ENCODE results near the gene ADPGK. TPM values are rescaled to one million over a fixed set of nuclear protein-coding genes. Genes with fewer than 3 reads are reported as not detected.

Gene ADPGK
- total RNA-seq, 1 donor from 2014 or later, result 33.9 TPM

DNA sequence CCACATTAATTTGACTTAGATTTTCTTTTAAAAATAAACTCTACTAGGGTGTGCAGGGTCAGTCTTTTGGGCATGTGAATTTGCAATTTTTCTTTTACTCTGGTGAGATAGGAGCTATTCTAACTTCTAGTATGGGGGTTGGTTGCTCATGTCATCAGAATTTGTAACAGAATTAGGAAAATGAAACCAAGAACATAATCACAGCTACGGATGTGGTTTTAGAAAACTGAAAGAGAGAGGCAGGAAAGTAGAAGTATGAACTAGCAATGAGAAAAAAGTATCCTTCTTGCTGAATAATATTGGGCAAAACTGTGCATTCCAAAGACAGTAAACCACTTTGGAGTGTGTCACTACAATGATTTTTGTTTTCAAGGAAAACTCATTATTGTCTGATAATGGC, 43.3 kb downstream of the ADPGK start:
- no peak overlapping the region for H3K4me3 ChIP-seq (ENCODE audit: low read depth, low read length)

DNA sequence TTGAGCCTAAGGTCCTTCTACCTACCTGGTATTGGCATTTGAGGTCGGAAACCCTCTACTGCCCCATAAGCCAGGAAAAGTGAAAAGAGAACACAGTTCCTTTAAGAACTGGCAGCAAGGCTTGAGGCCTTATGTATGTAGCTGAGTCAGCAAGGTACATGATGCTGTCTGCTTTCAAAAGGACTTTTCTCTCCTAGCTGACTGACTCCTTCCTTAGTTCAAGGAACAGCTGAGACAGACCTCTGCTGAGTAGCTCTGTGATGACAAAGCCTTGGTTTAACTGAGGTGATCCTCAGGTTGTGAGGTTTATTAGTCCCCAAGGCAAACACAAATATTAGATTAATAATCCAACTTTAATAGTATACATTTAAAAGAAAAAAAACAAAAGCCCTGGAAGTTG, 45.8 kb downstream of the ADPGK start:
- DNase-seq (ENCODE audit: low read depth), result no peak
- no peaks in the 10 kb centered on the region for H3K36me3 ChIP-seq (ENCODE audit: control insufficient read depth, insufficient read depth, low read length)
- no peak for TF ChIP-seq CTCF (IDR thresholded peaks at IDR 0.05; ENCODE audit: insufficient read depth, low read length, poor library complexity, severe bottlenecking)
- no peaks in the 10 kb centered on the region for H3K27me3 ChIP-seq (ENCODE audit: control insufficient read depth, insufficient read depth, low read length)
- H3K4me3 ChIP-seq (ENCODE audit: low read depth, low read length), result no peak overlapping the region

More for the DNA sequence above, 43.3 kb downstream of the ADPGK start:
- H3K36me3 ChIP-seq (ENCODE audit: control insufficient read depth, insufficient read depth, low read length), result no peaks in the 10 kb centered on the region
- DNase-seq (ENCODE audit: low read depth), result no peak
- no peaks in the 10 kb centered on the region for H3K27me3 ChIP-seq (ENCODE audit: control insufficient read depth, insufficient read depth, low read length)
- TF ChIP-seq CTCF (IDR thresholded peaks at IDR 0.05; ENCODE audit: insufficient read depth, low read length, poor library complexity, severe bottlenecking), result no peak

DNA sequence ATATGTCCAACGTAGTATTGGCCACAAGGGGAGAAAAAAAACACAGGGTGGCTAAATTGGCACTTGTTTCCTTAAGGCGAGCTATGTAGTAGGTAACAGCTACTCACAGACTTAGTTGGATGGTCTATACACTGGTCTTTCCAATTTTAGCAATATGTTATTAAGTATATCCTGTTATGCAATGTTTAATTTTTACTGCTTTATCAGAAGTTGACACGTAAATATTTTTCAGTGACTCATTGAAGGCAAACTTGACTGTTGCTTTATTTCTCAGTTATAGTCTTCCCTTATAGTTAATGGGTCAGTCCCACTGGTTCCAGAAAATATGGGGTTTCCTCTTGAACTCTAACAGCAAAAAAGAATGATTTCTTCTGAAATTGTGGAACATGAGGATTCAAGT, 46.5 kb downstream of the ADPGK start:
- TF ChIP-seq CTCF (IDR thresholded peaks at IDR 0.05; ENCODE audit: insufficient read depth, low read length, poor library complexity, severe bottlenecking), result no peak
- Histone ChIP-seq H3K4me3 (ENCODE audit: low read depth, low read length) (no peak overlapping the region), H3K36me3 (ENCODE audit: control insufficient read depth, insufficient read depth, low read length) (no peaks in the 10 kb centered on the region), H3K27me3 (ENCODE audit: control insufficient read depth, insufficient read depth, low read length) (no peaks in the 10 kb centered on the region)
- DNase-seq (ENCODE audit: low read depth), result no peak

DNA sequence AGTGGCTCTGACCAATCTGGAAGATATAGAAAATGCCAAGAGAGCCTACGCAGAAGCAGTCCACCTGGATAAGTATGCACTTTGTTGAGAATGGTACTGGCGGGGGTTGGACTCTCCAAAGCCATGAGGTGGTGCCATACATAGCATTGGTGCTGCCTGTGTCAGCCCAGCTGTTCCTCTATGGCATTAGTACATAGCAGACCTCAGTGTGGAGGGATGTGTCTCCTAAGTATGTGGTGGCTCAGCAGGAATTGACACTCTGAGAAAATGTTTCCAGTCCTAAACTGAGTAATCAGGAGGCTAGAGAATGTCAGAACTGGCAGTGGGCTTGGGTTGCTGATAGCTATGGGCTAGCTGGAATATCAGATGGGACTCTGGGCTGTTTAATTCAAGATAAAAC, 48.4 kb downstream of the ADPGK start:
- no peaks in the 10 kb centered on the region for H3K36me3 ChIP-seq (ENCODE audit: control insufficient read depth, insufficient read depth, low read length)
- no peak for TF ChIP-seq CTCF (IDR thresholded peaks at IDR 0.05; ENCODE audit: insufficient read depth, low read length, poor library complexity, severe bottlenecking)
- H3K4me3 ChIP-seq (ENCODE audit: low read depth, low read length), result no peak overlapping the region
- no peaks in the 10 kb centered on the region for H3K27me3 ChIP-seq (ENCODE audit: control insufficient read depth, insufficient read depth, low read length)
- DNase-seq (ENCODE audit: low read depth), result no peak

DNA sequence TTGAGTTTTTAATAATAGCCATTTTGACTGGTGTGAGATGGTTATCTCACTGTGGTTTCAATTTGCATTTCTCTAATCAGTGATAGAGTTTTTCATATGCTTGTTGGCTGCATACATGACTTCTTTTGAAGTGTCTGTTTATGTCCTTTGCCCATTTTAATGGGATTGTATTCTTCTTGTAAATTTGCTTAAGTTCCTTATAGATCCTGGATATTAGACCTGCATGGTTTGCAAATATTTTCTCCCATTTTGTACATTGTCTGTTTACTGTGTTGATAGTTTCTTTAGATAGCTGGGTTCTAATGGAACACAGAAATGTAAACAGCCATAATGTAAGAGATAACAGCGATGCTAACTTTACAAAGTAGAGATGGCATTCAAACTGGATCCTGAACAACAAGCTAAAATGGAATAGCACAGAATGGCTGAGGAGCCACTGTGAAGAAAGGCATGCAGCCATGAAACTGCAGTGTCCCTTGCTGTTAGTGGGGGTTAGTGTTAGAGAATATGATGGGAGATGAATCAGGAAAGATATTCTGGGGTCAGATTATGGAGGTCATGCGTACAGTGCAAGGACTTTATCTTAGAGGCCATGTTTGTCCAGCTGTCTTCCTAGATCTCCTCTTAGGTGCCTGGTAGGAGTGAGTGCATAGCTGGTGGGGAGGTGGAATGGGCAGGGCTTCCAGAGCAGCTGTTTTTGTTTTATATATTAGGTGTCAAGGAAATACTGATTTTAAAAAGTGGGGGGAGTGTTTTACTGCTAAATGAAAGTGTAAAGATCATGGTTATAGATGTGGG, 49.4 kb downstream of the ADPGK start:
- TF ChIP-seq CTCF (IDR thresholded peaks at IDR 0.05; ENCODE audit: insufficient read depth, low read length, poor library complexity, severe bottlenecking), result no peak
- no peaks in the 10 kb centered on the region for H3K27me3 ChIP-seq (ENCODE audit: control insufficient read depth, insufficient read depth, low read length)
- DNase-seq (ENCODE audit: low read depth), result no peak
- no peak overlapping the region for H3K4me3 ChIP-seq (ENCODE audit: low read depth, low read length)
- H3K36me3 ChIP-seq (ENCODE audit: control insufficient read depth, insufficient read depth, low read length), result no peaks in the 10 kb centered on the region

- no peaks in the 10 kb centered on the region for H3K36me3 ChIP-seq (ENCODE audit: control insufficient read depth, insufficient read depth, low read length)
- H3K4me3 ChIP-seq (ENCODE audit: low read depth, low read length), result no peak overlapping the region
- H3K27me3 ChIP-seq (ENCODE audit: control insufficient read depth, insufficient read depth, low read length), result no peaks in the 10 kb centered on the region
- no peak for DNase-seq (ENCODE audit: low read depth)
- TF ChIP-seq CTCF (IDR thresholded peaks at IDR 0.05; ENCODE audit: insufficient read depth, low read length, poor library complexity, severe bottlenecking), result no peak
These were observed 51.0 kb downstream of the ADPGK start for GRCh38 chr15:72732516-72732915.
